Measurements from ENCODE around the gene ASPSCR1. TPM values are rescaled to one million over a fixed set of nuclear protein-coding genes. Genes with fewer than 3 reads are reported as not detected.
A peak's percentile ranks its signal among the peaks of the same experiment; 100 is the strongest.
"Not testable (repeated sequence)": the region's sequence is repeated elsewhere in the genome, so short reads cannot be mapped to it uniquely, and the experiment has no call there.

ASPSCR1 gene
- total RNA-seq, 2 donors from 2014 or later, result 38.1 to 40.1 TPM

- no peak overlapping the region for H3K27ac Mint-ChIP-seq
- no peaks in the 10 kb centered on the region for H3K9me3 ChIP-seq (ENCODE audit: control insufficient read depth, low read length, poor library complexity, severe bottlenecking)
- no peaks in the 10 kb centered on the region for H3K36me3 Mint-ChIP-seq (ENCODE audit: low read depth)
- H3K4me3 Mint-ChIP-seq, result no peak overlapping the region
- peaks cover 9% of the 10 kb centered on the region for H3K4me1 Mint-ChIP-seq
- DNase-seq, result no peak
- ATAC-seq, result no peak
- no peaks in the 10 kb centered on the region for H3K27me3 Mint-ChIP-seq
Observed at GRCh38 chr17:81973432-81973831, 4.0 kb upstream of the ASPSCR1 start.

- Mint-ChIP-seq H3K36me3 (ENCODE audit: low read depth) (no peaks in the 10 kb centered on the region), H3K4me1 (peaks cover 18% of the 10 kb centered on the region), H3K4me3 (peak overlapping the region; percentile 97), H3K27ac (peak overlapping the region; percentile 96), H3K27me3 (no peaks in the 10 kb centered on the region)
- no peaks in the 10 kb centered on the region for H3K9me3 ChIP-seq (ENCODE audit: control insufficient read depth, low read length, poor library complexity, severe bottlenecking)
- ATAC-seq (peak; percentile 22), DNase-seq (peak in 1 of 3 donors; percentile 31)
Observed at GRCh38 chr17:81976332-81977210, 858 bp upstream of the ASPSCR1 start.

DNA sequence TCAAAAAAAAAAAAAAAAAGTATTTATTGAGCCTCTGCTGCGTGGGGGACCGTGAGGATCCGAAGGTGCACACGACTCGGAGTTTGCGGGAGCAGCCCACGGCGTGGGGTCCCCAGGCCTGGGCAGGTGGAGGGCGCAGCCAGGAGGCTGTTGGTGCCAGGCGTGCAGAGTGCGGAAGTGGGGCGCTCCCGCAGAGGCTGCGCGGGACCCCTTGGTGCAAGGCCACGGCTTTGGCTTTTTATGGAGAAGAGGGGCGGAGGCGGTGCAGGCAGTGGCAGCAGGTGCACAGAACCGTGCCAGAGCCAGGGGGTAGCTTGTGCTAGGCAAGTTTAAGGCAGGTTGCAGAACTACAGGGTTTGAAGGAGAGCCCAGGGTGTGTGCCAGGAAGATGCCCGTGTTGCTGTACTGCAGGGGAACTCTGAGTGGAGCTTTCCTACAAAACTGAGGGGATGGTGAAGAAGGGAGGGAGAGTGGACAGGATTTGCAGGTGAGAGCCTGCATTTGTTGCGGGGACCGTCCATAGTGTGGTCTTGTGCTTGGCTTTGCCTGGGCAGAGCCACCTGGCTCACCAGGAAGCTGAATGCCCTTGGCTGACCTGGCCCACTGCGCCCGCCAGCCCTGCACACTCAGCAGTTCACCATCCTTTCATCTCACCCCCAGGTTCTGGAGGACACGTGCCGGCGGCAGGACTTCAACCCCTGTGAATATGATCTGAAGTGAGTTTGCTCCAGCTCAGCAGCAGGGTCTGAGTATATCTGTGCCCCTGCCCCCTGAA lies 1.3 kb downstream of the ASPSCR1 start:
- Mint-ChIP-seq H3K4me1 (peaks cover 22% of the 10 kb centered on the region), H3K4me3 (peak overlapping the region; percentile 97)

GRCh38 chr17:81980122-81980521 lies 2.7 kb downstream of the ASPSCR1 start:
- Mint-ChIP-seq H3K27me3 (no peaks in the 10 kb centered on the region), H3K4me3 (peak overlapping the region; percentile 97), H3K36me3 (ENCODE audit: low read depth) (peaks cover 7% of the 10 kb centered on the region), H3K4me1 (peaks cover 24% of the 10 kb centered on the region), H3K27ac (no peak overlapping the region)
- no peaks in the 10 kb centered on the region for H3K9me3 ChIP-seq (ENCODE audit: control insufficient read depth, low read length, poor library complexity, severe bottlenecking)
- DNase-seq (no peak), ATAC-seq (no peak)

More for the DNA sequence above, 1.3 kb downstream of the ASPSCR1 start:
- Mint-ChIP-seq H3K27me3 (no peaks in the 10 kb centered on the region), H3K36me3 (ENCODE audit: low read depth) (peaks cover 4% of the 10 kb centered on the region), H3K27ac (peak overlapping the region; percentile 24)
- no peaks in the 10 kb centered on the region for H3K9me3 ChIP-seq (ENCODE audit: control insufficient read depth, low read length, poor library complexity, severe bottlenecking)
- DNase-seq (no peak), ATAC-seq (no peak)

DNA sequence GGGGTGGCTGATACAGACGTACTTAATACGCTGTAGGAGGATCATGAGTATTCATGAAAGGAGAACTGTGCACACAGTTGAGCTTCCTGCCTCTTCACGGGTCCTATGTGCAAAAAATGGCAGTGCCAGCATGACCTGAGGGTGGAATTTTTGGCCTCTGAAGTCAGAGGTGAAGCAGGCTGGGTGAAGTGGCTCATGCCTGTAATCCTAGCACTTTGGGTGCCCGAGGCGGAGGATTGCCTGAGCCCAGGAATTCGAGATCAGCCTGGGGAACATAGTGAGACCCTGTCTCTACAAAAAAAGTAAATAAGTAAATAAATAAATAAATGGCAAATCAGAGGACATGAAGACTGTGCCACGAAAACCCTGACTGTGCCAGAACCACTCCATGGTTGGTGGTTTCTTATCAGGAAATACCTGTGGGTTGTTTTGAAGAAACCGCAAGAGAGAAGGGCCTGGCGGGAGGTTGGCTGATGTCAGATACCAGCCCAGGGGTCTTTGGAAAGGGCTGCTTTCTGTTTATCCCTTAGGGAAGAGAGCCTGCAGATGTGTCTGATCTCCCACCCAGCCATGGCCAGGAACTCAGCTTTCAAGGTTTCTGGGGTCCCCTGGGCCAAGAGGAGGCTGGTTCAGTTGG lies 3.4 kb downstream of the ASPSCR1 start:
- no peaks in the 10 kb centered on the region for H3K9me3 ChIP-seq (ENCODE audit: control insufficient read depth, low read length, poor library complexity, severe bottlenecking)
- Mint-ChIP-seq H3K4me1 (peaks cover 25% of the 10 kb centered on the region), H3K36me3 (ENCODE audit: low read depth) (peaks cover 8% of the 10 kb centered on the region), H3K27ac (peak overlapping the region; percentile 29), H3K4me3 (peak overlapping the region; percentile 97), H3K27me3 (no peaks in the 10 kb centered on the region)
- DNase-seq (no peak), ATAC-seq (no peak)

- peaks cover 19% of the 10 kb centered on the region for H3K4me1 Mint-ChIP-seq
- H3K36me3 Mint-ChIP-seq (ENCODE audit: low read depth); H3K27ac Mint-ChIP-seq; ATAC-seq; H3K27me3 Mint-ChIP-seq; H3K9me3 ChIP-seq (ENCODE audit: control insufficient read depth, low read length, poor library complexity, severe bottlenecking); DNase-seq; H3K4me3 Mint-ChIP-seq: not testable (repeated sequence)
Observed at GRCh38 chr17:81981511-81981910, 4.1 kb downstream of the ASPSCR1 start.

GRCh38 chr17:81983011-81983638 lies 5.7 kb downstream of the ASPSCR1 start:
- DNase-seq (no peak), ATAC-seq (no peak)
- Mint-ChIP-seq H3K4me3 (no peak overlapping the region), H3K27ac (no peak overlapping the region), H3K4me1 (peaks cover 17% of the 10 kb centered on the region), H3K27me3 (no peaks in the 10 kb centered on the region), H3K36me3 (ENCODE audit: low read depth) (peaks cover 8% of the 10 kb centered on the region)
- H3K9me3 ChIP-seq (ENCODE audit: control insufficient read depth, low read length, poor library complexity, severe bottlenecking), result no peaks in the 10 kb centered on the region

GRCh38 chr17:81983639-81984373 lies 6.4 kb downstream of the ASPSCR1 start:
- Mint-ChIP-seq H3K36me3 (ENCODE audit: low read depth) (peaks cover 8% of the 10 kb centered on the region), H3K4me1 (peaks cover 14% of the 10 kb centered on the region), H3K27ac (no peak overlapping the region), H3K4me3 (no peak overlapping the region), H3K27me3 (no peaks in the 10 kb centered on the region)
- ATAC-seq (no peak), DNase-seq (no peak)
- no peaks in the 10 kb centered on the region for H3K9me3 ChIP-seq (ENCODE audit: control insufficient read depth, low read length, poor library complexity, severe bottlenecking)

GRCh38 chr17:81984773-81985410 lies 7.5 kb downstream of the ASPSCR1 start:
- H3K9me3 ChIP-seq (ENCODE audit: control insufficient read depth, low read length, poor library complexity, severe bottlenecking), result no peaks in the 10 kb centered on the region
- Mint-ChIP-seq H3K27ac (no peak overlapping the region), H3K4me3 (no peak overlapping the region), H3K27me3 (no peaks in the 10 kb centered on the region), H3K4me1 (peaks cover 14% of the 10 kb centered on the region), H3K36me3 (ENCODE audit: low read depth) (peaks cover 8% of the 10 kb centered on the region)
- ATAC-seq, result no peak
- DNase-seq, result no peak

- Mint-ChIP-seq H3K27me3 (no peaks in the 10 kb centered on the region), H3K27ac (no peak overlapping the region), H3K36me3 (ENCODE audit: low read depth) (peaks cover 8% of the 10 kb centered on the region), H3K4me1 (peaks cover 12% of the 10 kb centered on the region), H3K4me3 (no peak overlapping the region)
- DNase-seq (no peak), ATAC-seq (no peak)
- no peaks in the 10 kb centered on the region for H3K9me3 ChIP-seq (ENCODE audit: control insufficient read depth, low read length, poor library complexity, severe bottlenecking)
Observed at GRCh38 chr17:81986606-81987005, 9.2 kb downstream of the ASPSCR1 start.

DNA sequence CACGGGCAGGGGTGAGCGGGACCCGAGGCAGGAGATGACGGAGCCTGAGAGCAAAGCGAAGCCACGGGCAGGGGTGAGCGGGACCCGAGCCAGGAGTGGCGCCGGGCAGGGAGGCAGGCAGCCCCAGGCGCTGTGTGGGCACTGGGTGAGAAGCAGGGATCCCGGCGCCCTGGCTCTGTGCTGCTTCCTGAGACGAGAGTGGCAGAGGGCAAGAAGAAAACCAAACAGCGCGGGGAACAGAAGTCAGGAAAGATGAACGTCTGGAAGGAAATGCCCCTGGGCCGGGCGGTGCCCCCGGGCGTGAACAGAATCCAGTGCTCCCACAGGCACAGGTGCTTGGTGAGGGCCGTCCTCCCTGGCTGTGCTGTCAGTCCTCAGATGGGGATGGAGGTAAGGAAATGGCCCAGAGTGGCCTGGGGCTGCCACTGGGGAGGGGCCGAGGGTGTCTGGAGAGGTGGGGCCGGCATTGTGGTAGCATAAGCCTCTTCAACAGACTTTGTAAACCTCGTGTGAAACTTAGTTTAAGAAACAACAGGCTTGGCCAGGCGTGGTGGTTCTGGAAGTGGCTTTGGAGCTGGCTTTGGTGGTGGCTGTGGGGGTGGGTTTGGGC lies 9.8 kb downstream of the ASPSCR1 start:
- no peak overlapping the region for H3K4me3 Mint-ChIP-seq
- no peaks in the 10 kb centered on the region for H3K27me3 Mint-ChIP-seq
- H3K27ac Mint-ChIP-seq, result no peak overlapping the region
- peaks cover 8% of the 10 kb centered on the region for H3K36me3 Mint-ChIP-seq (ENCODE audit: low read depth)
- H3K4me1 Mint-ChIP-seq, result peaks cover 12% of the 10 kb centered on the region
- no peak for DNase-seq
- ATAC-seq, result no peak
- H3K9me3 ChIP-seq (ENCODE audit: control insufficient read depth, low read length, poor library complexity, severe bottlenecking), result no peaks in the 10 kb centered on the region

All from T-helper 17 cell (primary cell).